ENCODE data around the gene GATAD2A.
A peak's percentile ranks its signal among the peaks of the same experiment; 100 is the strongest.
"Not testable (repeated sequence)": the region's sequence is repeated elsewhere in the genome, so short reads cannot be mapped to it uniquely, and the experiment has no call there.

GATAD2A gene

GRCh38 chr19:19387108-19387507 lies 18.4 kb upstream of the GATAD2A start:
- Histone ChIP-seq H3K27me3 (ENCODE audit: insufficient read depth, low read length, poor library complexity) (no peaks in the 10 kb centered on the region), H3K36me3 (ENCODE audit: insufficient read depth, low read length) (peaks cover 4% of the 10 kb centered on the region; the same call in 1 of the 2 replicates), H3K79me2 (ENCODE audit: insufficient read depth, low read length) (peaks cover 67% of the 10 kb centered on the region), H4K20me1 (ENCODE audit: insufficient read depth, low read length) (peaks cover 31% of the 10 kb centered on the region), H3K4me1 (ENCODE audit: insufficient read depth, low read length) (peaks cover 55% of the 10 kb centered on the region), H2AFZ (ENCODE audit: low read depth, low read length) (no peak overlapping the region), H3K4me3 (ENCODE audit: low read depth in 1 of 2, low read length in 2 of 2) (peak overlapping the region; percentile 68 to 73), H3K4me2 (ENCODE audit: insufficient read depth, low read length) (peak overlapping the region; percentile 89), H3K27ac (ENCODE audit: low read length) (peak overlapping the region; percentile 81; the same call in 1 of the 2 replicates), H3K9me3 (ENCODE audit: insufficient read depth, low read length, severe bottlenecking) (no peaks in the 10 kb centered on the region), H3K9ac (ENCODE audit: low read depth, low read length) (peak overlapping the region; percentile 79)
- no peak for ATAC-seq (ENCODE audit: insufficient read depth, low read depth)
- no peak for DNase-seq
- no peak for TF ChIP-seq EZH2 (IDR thresholded peaks at IDR 0.05; ENCODE audit: borderline replicate concordance, low read depth, low read length, severe bottlenecking)
- TF ChIP-seq, protein P1, sequence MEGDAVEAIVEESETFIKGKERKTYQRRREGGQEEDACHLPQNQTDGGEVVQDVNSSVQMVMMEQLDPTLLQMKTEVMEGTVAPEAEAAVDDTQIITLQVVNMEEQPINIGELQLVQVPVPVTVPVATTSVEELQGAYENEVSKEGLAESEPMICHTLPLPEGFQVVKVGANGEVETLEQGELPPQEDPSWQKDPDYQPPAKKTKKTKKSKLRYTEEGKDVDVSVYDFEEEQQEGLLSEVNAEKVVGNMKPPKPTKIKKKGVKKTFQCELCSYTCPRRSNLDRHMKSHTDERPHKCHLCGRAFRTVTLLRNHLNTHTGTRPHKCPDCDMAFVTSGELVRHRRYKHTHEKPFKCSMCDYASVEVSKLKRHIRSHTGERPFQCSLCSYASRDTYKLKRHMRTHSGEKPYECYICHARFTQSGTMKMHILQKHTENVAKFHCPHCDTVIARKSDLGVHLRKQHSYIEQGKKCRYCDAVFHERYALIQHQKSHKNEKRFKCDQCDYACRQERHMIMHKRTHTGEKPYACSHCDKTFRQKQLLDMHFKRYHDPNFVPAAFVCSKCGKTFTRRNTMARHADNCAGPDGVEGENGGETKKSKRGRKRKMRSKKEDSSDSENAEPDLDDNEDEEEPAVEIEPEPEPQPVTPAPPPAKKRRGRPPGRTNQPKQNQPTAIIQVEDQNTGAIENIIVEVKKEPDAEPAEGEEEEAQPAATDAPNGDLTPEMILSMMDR (IDR thresholded peaks at IDR 0.05; ENCODE audit: borderline replicate concordance, extremely low read depth, low read length, poor library complexity, severe bottlenecking): no peak

DNA sequence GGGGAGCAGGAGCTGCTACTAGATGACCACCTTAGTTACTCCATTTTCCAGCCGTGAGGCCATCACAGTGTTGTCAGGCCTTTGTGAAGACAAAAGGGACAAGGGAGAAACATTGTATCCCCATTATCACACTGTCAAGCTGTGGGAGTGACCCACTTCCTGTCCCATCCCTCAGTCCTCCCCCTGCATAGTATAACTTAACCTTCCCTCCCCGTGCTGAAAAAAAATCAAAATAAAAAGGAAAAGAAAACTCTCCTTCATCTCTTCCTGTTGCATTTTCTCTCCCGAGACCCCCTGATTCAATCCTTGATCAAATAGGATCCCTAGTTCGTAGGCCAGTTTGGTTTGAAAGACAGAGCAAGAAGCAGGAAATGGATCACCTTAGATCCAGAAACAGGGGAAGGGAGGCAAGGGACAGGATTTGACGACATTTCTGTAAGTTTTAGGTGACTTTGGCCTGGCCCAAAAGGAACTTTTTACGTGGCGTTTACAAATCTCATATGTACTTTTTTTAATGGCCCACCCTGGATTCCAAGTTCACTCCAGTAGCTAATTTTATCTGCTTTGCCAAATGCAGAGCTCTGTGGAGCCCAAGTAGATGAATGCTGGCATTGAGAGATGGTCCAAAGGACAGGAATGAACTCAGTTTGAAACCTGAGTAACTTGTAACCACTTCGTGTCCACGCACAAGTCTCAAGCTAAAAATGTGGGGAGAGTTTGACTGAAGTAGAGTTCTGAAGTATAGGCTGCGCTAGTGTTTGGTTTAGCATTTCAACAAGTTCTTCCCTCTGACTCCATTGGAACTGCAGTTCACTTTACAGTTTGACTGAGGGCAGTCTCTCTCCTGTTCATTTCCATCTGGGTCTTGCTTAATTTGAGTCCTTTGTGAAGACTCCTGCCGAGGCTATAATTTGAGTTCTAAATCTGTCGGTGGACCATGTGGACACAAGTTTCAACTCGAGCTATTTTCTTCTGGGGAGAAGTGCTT lies 16.6 kb upstream of the GATAD2A start:
- Histone ChIP-seq H3K36me3 (ENCODE audit: insufficient read depth, low read length) (peaks cover 4% of the 10 kb centered on the region; the same call in 1 of the 2 replicates), H3K4me2 (ENCODE audit: insufficient read depth, low read length) (peak overlapping the region; percentile 89), H3K27ac (ENCODE audit: low read length) (peak overlapping the region; percentile 53), H3K79me2 (ENCODE audit: insufficient read depth, low read length) (peaks cover 84% of the 10 kb centered on the region), H3K4me1 (ENCODE audit: insufficient read depth, low read length) (peaks cover 69% of the 10 kb centered on the region), H3K4me3 (ENCODE audit: low read depth in 1 of 2, low read length in 2 of 2) (peak overlapping the region in 1 of 2 experiments; percentile 42; a peak in 2 of 4 replicates), H4K20me1 (ENCODE audit: insufficient read depth, low read length) (peaks cover 34% of the 10 kb centered on the region), H3K9me3 (ENCODE audit: insufficient read depth, low read length, severe bottlenecking) (no peaks in the 10 kb centered on the region), H3K9ac (ENCODE audit: low read depth, low read length) (peak overlapping the region; percentile 79; the same call in 1 of the 2 replicates), H3K27me3 (ENCODE audit: insufficient read depth, low read length, poor library complexity) (no peaks in the 10 kb centered on the region), H2AFZ (ENCODE audit: low read depth, low read length) (no peak overlapping the region)
- no peak for ATAC-seq (ENCODE audit: insufficient read depth, low read depth)
- no peak for DNase-seq
- TF ChIP-seq, protein P1 (IDR thresholded peaks at IDR 0.05; ENCODE audit: borderline replicate concordance, extremely low read depth, low read length, poor library complexity, severe bottlenecking): no peak
- no peak for TF ChIP-seq EZH2 (IDR thresholded peaks at IDR 0.05; ENCODE audit: borderline replicate concordance, low read depth, low read length, severe bottlenecking)

DNA sequence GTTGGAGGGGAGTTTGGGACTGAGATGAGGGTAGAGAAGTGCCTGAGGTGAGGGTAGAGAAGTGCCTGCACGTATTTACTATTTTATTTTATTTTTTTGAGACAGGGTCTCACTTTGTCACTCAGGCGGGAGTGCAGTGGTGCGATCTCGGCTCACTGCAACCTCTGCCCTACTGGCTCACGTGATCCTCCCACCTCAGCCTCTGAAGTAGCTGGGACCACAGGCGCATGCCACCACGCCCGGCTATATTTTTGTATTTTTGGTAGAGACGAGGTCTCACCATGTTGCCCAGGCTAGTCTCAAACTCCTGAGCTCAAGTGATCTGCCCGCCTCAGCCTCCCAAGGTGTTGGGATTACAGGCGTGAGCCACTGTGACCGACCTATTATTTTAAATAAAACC lies 15.8 kb upstream of the GATAD2A start:
- peak overlapping the region; percentile 17; the same call in 1 of the 2 replicates for H3K4me2 ChIP-seq (ENCODE audit: insufficient read depth, low read length)
- peaks cover 71% of the 10 kb centered on the region for H3K4me1 ChIP-seq (ENCODE audit: insufficient read depth, low read length)
- not testable (repeated sequence) for H3K9ac ChIP-seq (ENCODE audit: low read depth, low read length); H3K9me3 ChIP-seq (ENCODE audit: insufficient read depth, low read length, severe bottlenecking); H3K36me3 ChIP-seq (ENCODE audit: insufficient read depth, low read length); H3K4me3 ChIP-seq (ENCODE audit: low read depth in 1 of 2, low read length in 2 of 2); DNase-seq; H2AFZ ChIP-seq (ENCODE audit: low read depth, low read length); H3K27me3 ChIP-seq (ENCODE audit: insufficient read depth, low read length, poor library complexity); ATAC-seq (ENCODE audit: insufficient read depth, low read depth); H3K27ac ChIP-seq (ENCODE audit: low read length)
- peaks cover 34% of the 10 kb centered on the region for H4K20me1 ChIP-seq (ENCODE audit: insufficient read depth, low read length)
- H3K79me2 ChIP-seq (ENCODE audit: insufficient read depth, low read length): peaks cover 89% of the 10 kb centered on the region

DNA sequence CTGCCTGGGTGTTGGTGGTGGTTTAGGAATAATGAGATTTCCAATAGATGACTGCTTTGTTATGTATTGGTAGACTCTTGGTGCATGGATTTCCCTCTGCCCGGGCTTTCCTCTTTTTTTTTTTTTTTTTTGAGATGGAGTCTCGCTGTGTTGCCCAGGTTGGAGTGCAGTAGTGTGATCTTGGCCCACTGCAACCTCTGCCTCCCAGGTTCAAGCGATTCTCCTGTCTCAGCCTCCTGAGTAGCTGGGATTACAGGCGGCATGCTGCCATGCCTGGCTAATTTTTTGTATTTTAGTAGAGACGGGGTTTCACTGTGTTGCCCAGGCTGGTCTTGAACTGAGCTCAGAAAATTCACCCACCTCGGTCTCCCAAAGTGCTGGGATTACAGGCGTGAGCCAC lies 11.1 kb upstream of the GATAD2A start:
- H3K36me3 ChIP-seq (ENCODE audit: insufficient read depth, low read length); H2AFZ ChIP-seq (ENCODE audit: low read depth, low read length); H3K4me3 ChIP-seq (ENCODE audit: low read depth in 1 of 2, low read length in 2 of 2); DNase-seq; H3K27me3 ChIP-seq (ENCODE audit: insufficient read depth, low read length, poor library complexity); ATAC-seq (ENCODE audit: insufficient read depth, low read depth); H3K9me3 ChIP-seq (ENCODE audit: insufficient read depth, low read length, severe bottlenecking): not testable (repeated sequence)
- Histone ChIP-seq H3K4me2 (ENCODE audit: insufficient read depth, low read length) (0 out of 2 replicates have a peak overlapping the region, but pooled peaks have one; percentile 28), H3K4me1 (ENCODE audit: insufficient read depth, low read length) (peaks cover 42% of the 10 kb centered on the region), H3K27ac (ENCODE audit: low read length) (peak overlapping the region; percentile 17), H3K79me2 (ENCODE audit: insufficient read depth, low read length) (peaks cover 96% of the 10 kb centered on the region), H4K20me1 (ENCODE audit: insufficient read depth, low read length) (peaks cover 28% of the 10 kb centered on the region; the same call in 1 of the 2 replicates), H3K9ac (ENCODE audit: low read depth, low read length) (0 out of 2 replicates have a peak overlapping the region, but pooled peaks have one; percentile 14)

All from DND-41 (cell line).